Islet of Langerhans (tissue), 1 donor: ENCODE results near the gene EFCAB8.

ENCODE experiments used
- FAIRE-seq: peaks from one replicate; lab custom pipeline; 2011; peaks lifted over from hg19 to GRCh38; lab: Jason Lieb, UNC

The EFCAB8 gene

DNA sequence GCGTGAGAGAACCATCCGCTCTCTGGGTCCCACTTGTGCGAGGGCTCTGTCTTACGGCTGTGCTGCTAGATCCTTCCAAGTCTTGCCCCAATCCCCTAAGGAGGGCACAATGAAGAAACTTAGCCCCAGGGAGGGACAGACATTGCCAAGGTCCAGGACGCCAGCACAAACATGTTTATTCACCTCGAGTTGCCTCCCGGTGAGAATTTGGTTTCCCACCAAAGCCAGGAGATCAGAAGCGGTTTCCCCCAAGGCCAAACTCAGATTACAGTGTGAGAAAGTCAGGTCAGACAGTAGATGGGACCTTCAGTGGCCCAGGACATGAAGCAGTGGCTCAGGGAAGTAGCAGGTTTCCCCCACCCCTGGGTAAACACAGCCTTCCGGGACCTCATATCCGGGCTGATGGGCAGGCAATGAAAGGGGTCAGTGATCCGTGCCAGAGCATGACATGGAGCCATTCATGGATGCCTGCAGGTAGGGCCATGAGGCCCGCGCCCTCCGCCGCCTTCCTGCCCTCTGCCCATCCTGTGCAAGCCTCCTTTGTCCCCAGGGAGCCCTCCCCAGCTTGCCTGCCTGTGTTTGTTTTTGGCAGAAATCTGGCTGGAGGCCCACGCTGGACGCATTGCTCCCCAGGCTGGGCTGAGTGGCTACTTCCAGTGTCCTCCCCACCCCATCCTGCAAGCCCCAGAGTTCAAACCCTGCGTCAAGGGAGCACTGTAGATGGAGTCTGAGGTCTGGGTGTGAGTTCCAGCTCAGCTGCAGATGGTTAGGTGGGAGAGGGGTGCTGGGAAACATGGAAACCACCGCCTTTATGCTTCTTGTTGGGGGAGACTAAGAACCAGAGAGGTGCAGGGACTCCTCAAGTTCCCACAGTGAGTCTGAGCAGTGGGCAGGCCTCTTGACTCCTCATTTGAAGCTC lies 150.8 kb downstream of the EFCAB8 start:
- FAIRE-seq = no peak

DNA sequence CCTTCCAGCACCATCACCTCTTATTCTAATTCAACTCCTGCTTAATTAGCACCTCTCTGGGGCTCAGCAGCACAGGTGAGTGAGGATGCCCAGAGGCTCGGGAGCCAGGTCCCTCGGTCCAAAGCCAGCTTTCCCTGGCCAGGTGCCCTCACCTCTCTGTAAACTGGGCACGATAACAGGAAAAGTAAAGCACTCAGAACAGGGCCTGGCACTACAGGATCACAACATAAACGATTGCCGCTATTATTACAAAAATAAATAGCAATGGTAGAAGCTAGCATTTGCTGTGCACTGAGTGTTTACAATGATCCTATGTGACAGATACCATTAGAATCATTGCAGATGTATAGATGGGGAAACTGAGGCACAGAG lies 151.4 kb downstream of the EFCAB8 start:
- no peak for FAIRE-seq

DNA sequence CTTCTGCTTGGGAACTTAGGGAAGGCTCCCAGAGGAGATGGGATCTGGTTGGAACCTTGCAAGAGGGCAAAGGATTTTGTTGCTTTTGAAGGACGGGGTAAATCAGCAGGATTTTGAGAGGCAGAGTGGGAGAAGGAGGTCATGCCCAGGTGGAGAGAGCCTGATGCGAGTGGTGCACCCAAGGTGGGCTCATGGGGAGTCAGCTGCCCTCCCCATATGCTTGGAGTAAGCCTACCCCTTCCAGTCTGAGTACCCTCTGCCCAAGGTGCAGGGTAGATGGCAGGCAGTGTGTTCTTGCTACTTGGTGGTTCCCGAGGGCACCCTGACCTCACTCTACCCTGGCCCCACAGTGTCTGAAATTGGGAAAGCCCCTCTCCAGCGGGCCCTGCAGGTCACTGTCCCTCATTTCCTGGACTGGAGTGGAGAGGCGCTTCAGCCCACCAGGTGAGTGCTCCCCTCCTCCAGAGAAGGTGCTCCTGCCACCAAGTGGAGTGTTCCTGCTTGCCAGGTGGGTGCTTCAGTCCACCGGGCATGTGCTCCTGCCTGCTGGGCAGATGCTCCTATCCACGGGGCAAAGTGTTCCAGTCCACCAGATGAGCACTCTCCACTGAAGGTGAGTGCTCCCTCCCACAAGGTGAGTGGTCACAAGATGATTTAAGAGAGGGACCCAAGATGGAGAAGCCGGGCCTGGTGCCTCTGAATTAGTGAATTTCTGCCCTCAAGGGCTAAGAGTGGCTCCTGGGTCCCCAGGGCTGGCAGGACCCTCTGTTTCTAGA lies 152.1 kb downstream of the EFCAB8 start:
- FAIRE-seq = no peak
